HG02798 (cell line): Measurements from ENCODE around the gene STK35.

ENCODE experiments used
- ATAC-seq: cut with Tn5 transposase; IDR thresholded peaks from one replicate; pipeline ENCODE4 v1.9.1; 2021; ENCODE audit warnings: mild to moderate bottlenecking; ENCODE audit not compliant: unreplicated experiment, poor library complexity

STK35 gene

DNA sequence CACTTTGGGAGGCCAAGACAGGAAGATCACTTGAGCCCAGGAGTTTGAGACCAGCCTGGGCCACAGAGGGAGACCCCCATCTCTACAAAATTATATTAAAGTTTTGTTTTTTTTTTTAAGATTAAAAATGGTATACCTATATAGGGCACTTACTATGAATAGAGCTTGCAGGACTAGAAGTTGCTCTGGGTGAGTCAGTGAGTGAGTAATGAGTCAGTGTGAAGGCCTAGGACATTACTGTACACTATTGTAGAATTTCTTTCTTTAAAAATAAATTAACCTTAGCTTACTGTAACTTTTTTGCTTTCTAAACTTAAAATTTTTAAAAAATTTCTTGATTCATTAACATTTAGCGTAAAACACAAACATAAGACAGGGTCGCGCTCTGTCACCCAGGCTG, 29.7 kb downstream of the STK35 start:
- ATAC-seq = no peak

DNA sequence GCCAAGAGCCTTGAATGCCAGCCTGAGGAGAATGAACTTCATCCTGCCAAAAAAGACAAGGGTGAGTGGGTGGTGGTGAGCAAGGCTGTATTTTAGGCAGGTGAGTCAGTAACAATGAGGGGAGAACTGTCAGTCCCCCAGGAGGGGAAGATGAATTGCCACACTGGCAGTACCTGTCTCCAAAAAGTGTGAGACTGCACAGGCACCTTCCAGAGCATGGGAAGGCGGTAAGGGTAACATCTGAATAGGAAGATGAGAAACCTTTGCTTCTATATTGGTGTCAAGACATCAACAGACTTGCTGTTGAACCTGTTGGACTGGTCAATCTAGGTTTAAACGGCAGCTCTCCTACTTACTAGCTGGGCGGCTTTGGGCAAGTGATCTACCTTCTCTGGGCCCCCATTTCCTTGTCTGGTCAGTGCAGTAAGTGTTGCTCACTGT, 30.9 kb downstream of the STK35 start:
- no peak for ATAC-seq

DNA sequence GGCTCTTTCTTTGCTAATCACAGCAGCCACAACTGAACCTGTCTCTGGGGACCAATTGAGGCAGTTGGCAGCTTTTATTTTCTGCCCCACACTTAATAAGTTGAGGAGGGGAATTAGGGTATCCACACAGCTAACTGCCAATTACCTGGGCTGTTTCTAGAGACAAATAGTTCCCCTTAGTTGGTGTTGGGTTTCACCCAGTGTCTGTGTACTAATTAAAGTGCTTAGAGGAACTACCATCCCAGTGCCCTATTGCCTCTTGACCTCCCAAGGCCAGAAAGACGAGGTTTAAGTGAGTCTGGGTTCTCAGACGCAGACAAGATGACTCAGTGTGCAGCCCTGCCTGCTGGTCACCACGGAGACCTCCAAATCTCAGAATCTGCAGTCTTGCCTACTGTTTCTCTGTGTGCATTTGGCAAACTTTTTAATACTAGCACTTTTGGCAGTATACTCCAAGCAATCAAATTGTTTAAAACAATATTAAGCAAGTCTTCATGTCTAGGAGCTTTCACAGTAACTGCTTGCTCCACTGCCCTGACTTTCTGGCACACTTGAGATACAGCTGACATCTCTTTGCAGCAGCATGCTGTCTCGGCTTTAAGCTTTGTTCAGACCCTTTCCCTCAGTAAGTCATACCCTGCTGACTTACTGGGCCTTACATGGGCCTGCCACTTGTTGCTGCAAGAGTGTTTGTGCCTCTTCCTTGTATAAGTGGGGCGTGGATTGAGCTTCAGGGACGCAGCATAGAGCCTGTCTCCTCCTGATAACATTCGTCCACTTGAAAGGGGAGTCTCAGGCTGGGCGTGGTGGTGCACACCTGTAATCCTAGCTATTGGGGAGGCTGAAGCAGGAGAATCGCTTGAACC, 31.9 kb downstream of the STK35 start:
- ATAC-seq = no peak

DNA sequence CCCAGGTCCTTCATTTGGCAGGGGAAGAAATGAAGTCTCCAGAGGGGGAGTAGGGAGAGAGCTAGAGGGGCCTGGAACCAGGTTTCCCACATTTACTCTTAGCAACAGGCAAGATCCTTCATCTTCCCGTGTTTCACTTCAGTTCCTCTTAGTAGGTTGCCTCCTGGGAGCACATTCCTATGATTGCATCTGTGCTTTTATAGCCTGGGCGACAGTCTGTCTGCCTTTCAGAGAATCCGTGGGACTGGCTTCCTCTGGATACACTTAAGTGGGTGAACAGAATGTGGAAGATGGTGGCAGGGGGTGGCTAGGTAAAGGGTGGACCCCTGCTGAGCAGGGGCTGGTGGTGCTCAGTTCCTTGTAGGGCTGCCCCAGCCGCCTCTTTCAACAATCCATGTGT, 33.4 kb downstream of the STK35 start:
- no peak for ATAC-seq

DNA sequence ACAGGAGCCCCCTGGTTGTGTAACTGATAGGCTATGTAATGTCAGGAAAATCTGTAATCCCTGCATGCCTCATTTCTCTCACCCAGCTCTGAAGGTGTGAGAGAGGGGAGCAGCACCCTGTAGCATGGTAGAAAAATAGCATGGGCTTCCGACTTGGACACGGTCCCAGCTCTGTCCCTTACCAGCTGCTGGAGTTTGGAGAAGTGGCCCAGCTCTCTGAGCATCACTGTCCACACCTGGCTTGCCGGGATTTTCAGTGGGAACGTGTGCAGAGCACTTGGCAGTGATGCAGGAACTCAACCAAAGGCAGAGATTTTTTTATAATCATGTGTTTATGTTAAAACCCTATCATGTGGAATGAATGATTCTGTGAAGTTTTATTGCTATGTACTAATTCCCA, 34.6 kb downstream of the STK35 start:
- ATAC-seq = no peak

DNA sequence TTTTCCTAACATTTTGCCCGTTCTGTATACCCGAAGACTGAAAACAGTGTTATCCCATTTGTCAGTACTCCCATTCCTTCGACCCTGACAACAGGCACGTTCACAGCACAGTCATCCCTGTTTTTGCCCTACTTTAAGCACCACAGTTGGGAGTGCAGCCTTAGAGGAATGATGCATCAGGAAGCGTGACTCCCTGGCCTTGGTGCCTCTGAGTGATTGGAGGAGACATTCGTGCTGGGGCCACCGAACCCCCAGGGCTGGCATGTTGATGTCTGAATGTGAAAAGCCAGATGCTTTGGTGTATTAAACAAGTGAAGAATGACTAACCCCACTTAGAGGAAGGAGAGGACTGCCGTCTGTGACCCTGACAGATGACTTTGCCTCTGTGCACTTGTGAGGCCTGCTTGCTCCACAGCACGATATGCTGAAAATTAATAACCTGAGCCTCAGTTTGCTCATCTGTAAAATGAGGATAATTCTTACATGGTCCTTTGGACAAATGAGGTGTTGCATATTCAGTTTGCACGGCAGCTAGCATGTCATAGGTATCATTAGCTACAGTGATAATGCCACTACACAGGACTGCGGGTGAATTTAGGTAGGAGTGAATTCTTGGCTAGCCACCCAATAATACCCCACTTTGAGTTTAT, 36.0 kb downstream of the STK35 start:
- no peak for ATAC-seq

DNA sequence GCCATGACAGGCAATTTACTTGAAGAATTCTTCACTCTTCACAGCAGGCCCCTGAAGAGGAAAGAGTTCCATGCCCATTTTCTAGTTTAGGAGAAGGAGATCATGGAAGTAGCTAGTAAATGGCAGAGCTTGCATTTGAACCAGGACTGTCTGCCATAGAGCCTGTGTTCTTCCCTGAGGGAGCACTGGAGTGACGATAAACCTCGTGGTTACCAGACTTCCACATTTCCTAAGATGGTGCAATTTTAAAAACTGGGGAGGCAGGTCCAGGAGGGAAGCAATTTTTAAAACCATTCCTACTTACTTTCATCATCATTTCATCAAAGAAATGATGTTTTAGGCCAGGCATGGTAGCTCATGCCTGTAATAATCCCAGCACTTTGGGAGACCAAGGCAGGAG, 36.8 kb downstream of the STK35 start:
- no peak for ATAC-seq

DNA sequence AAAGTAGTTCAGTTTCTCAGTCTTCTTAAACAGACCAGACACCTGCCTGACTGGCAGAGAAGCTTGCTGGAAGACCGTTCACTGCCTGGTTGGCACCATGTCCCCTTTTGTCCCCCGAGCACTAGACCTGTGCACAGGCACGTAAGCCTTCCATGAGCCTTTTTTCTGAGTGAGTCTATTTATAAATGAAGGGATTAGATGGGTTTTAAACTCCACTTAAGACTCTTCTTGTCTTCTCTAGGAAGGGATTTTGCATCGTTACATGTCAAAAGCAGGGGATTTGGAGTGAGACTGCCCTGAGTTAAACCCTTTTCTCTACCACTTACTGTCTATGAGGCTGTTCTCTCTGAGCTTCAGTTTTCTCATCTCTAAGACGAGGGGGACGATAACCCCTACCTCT, 37.6 kb downstream of the STK35 start:
- ATAC-seq = no peak

DNA sequence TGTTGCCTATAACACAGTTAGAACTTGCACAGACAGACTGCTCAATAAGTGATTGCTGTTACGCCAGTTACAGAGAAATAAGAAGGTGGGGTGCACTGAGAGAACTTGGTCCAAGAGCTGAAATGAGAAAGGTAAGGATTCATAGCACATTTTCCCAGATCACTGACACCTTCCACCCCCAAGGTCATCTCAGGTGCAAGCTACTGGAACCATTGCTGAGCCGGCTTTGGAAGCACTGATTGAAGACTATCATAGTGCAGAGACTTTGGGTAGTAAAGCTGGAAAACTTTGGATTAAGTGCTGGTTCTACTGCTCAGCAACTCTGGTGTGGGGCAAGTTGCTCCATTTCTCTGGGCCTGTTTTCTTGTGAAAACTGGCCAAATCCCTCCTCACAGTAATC, 38.1 kb downstream of the STK35 start:
- no peak for ATAC-seq

DNA sequence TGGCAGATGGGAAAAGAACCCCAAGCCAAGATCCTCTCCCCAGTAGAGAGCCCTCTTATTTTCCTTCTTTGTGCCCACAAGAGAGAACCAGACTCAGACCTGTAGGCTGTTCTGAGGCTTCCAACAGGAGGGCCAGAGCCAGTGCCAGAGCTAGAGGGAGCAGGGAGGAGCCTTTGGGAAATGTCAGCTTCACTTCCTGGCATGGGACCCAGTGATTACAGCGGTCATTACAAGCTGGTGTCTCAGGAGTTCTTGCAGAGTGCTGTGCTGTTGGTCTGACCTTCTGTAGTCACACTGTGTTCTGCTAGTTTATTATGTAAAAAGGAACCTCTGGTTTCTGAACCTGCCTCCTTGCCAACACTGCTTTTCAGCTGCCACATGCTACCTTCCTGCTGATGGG, 38.9 kb downstream of the STK35 start:
- no peak for ATAC-seq

DNA sequence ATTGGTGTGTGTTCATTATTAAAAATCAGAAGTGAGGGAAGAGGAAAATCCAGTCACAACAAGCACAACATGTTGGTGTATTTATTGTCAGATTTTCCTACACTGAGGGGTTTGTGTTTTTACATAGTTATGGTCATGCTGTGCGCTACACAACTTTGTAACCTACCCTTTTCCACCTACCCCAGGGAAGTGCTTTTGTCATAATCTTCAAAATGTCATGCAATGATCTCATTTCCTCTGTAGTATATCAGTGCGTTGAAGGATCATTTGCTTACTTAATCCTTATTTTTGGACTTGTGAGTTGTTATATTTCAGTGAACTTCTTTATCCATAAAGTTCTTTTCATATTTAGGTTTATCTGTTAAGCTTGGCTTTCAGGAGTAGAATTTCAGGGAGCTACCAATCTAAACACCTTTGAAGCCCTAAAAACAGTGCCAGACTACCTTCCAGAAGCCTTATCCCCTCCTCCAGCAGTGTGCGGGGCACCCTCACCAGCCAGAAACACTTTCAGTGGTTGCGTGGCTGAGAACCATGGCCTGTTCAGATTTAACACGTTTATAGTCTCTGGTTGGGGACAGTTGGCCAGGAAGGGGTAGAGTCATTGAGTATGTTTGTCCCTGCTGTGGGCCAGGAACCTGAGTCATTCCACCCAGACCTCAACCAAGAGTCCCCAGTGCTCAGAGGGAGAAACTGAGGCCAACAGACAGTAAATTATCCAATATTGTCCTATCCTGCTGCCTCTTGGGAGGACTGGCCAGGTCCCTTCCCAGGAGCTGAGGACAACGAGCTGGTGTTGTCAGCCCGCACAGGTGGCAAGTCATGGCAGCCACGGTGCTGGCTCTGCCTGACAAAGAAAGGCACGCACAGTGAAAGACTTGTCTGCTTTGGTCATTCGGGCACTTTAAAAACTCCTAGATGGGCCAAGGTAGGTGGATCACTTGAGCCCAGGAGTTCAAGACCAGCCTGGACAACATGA, 40.3 kb downstream of the STK35 start:
- ATAC-seq = no peak

DNA sequence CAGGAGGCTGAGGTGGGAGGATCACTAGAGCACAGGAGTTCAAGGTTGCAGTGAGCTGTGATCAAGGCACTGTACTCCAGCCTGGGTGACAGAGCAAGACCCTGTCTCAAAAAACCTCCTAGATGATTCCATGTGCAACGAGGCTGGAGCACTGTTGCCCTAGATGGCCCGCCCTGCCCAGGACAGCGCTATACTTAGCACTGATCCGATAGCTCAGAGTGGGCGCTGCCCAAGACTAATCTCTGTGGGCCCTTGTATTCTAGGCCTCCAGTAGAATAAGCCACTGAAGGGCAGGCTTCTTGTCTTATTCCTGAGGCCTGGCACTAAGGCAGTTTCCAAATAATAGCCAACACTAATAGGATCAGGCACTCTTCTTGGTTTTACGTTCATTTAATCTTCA, 41.0 kb downstream of the STK35 start:
- ATAC-seq = no peak

DNA sequence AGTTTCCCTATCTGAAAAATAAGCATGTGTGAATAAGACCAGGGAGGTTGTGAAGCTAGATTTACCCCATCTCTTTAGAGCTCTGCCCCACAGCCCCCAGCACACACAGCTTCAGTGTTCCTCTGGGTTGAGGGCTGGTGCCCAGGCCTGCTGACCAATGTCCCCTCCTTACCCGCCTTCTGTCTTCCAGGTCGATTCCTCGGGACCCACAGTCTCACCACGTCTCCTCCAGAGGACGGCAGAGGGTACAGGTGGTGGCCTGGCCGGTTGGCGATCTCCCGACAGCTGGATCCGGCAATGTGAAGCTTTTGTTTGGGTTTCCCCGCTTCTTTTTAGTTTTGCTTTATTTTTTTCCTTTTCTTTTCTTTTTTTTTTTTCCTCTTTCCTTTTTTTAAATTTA, 42.0 kb downstream of the STK35 start:
- ATAC-seq = no peak

DNA sequence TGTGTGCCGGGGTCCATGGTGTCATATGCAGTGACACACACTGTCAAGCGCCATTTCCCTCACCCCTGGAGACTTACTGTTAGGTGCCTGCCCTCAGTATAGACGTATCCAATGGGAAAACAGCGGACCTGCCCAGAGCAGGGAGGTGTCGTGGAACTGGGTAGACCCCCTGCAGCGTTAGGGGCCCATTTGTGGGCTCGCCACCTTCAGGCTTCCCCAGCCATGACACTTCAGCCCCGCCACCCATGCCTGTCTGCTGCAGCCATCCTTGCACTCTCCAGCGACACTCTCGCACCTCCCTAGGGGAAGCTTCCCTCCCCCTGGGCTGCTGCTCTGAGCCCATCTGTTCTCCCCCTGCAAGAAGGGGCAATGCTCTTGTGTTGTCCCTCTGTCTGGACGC, 43.2 kb downstream of the STK35 start:
- no peak for ATAC-seq

DNA sequence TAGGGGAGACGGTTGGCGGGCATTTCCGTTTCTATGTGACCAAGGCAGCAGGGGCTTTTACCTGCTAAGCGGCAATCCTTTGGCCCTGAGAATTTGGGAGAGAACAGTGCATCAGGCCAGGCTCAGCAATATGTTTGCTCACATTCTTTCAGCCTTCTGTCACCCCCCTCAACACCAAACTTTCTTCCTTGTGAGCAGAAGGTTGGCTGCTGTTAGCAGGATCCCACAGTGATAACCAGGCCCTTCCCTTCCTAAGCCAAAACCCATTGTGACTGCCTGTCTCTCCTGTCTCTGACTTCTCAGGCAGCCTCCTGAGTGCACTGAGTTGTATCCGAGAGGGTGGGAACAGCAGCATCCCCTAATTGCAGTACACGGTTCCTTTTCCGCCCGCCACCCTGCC, 43.7 kb downstream of the STK35 start:
- no peak for ATAC-seq

DNA sequence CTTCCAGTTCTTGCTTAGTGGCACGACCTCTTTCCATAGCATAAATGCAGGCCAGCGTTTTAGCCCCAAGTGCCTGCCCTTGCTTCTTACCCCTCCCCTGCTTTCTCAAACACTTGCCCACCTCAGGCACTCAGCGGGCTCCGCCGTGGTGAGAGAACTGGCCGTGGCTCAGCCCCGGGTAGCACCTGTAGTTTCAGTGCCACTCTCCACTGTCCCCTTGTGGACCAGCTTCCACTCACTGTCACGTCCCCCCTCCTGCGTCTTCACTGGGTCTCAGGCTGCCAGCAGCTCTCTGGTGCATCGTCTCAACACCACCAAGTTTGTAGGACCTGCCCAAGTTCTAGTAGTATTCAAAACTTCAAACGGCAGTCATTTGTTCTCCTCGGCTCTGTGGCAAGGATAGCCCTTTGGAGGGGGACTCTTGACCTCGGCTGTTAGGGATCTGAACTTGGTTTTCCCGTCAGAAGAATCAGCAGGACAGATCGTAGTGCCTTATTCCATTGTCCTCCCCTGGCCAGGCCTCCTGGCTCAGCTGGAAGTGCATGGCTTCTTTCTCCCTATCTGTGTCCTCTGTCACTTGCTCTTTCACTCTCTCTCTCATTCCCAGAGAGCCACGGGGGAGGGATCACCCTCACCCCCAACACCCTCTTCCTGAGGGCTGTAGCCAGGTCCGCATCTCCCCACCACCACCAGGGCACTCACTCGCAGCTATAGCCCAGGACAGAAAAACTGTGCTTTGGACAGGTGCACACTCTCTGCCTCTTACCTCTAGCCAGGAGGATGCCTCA, 44.6 kb downstream of the STK35 start:
- ATAC-seq = no peak

DNA sequence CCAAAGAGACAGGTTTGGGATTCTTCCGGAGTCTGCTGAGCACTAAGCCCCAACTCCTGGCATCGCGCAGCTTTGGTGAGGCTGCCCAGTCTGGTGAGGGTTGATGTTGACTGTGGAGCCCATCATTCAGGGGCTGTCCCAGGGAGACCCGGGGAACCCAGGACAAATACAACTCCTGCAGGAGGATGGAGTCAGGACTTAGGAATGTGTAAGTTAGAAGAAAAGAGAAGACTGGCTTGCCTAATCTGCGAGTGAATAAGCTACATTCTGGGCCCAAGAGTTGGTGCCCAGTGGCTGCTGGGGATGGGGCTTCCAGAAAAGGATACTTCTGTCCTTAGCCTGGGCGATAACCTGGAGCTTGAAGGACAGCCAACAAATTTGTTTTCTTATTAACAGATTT, 47.9 kb downstream of the STK35 start:
- ATAC-seq = no peak

DNA sequence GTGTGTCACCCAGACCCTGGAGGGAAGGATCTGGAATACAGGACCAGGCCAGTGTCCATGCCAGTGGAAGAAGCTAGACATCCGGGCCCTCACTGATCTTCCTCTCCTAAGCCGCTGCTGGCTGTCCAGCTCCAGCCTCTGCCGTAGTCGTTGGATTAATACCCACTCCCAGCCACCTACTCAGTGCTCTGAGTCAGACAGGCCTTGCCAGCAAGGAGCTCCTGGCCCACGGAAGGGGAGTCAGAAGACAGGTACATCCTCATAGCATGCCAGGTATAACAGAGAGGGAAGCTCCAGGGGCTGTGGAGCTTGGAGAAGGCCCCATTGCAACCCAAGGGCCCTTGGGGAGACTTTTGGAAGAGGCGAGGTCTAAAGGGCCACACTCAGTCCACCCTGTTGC, 49.0 kb downstream of the STK35 start:
- no peak for ATAC-seq

DNA sequence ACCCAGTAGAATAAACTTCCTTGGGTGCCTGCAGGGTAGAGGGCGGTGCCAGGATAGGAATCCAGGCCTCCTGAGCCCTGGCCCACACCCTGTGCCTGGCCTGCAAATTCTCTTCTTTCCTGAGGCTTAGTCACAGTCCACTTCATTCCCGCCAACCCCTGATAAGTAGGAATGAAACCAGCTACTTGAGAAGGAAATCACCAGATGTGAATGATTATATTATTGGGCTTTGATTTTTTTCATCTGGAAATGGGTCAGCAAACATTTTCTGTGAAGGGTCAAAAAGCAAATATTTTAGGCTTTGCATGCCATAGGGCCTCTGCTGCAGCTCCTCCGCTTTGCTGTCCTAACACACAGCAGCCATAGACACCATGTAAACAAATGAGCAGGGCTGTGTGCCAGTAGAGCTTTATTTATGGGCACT, 50.2 kb downstream of the STK35 start:
- no peak for ATAC-seq

DNA sequence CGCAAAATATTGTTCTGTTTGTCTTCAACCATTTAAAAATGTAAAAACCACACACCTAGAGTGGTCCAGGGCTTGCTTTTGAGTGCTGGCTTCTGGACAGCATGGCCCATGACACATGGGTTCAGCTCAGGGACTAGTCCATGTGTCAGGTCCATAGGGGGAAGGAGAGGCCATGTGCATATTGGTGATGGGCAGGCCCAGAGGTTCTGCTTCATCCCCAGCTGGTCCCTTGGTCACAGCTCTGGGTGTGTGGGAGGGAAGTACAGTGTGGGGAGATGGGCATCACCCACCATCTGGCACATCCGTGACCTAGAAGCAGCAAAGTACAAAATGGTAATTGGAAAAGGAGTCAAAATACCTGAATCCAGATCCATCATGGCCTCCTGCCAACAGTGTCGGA, 50.7 kb downstream of the STK35 start:
- ATAC-seq = no peak
